HepG2 (cell line): Measurements from ENCODE around the gene JMJD6. TPM values are rescaled to one million over a fixed set of nuclear protein-coding genes. Genes with fewer than 3 reads are reported as not detected.

Experiments
- AKNA ChIP-seq: sonication (generic); formaldehyde crosslinking; IDR thresholded peaks from 2 replicates; pipeline ENCODE4 v1.4.0; 2020; ENCODE audit warnings: missing genetic modification reagents, borderline replicate concordance
- CAMTA2 ChIP-seq: sonication (generic); formaldehyde crosslinking; IDR thresholded peaks from 2 replicates; pipeline ENCODE4 v1.4.0; 2020; ENCODE audit warnings: mild to moderate bottlenecking, missing genetic modification reagents, borderline replicate concordance
- CHCHD3 ChIP-seq: sonication (generic); formaldehyde crosslinking; IDR thresholded peaks from 2 replicates; pipeline ENCODE4 v1.8.0; 2022; ENCODE audit warnings: mild to moderate bottlenecking, missing genetic modification reagents, moderate library complexity
- DNMT3B ChIP-seq: conservative IDR thresholded peaks from 2 replicates; pipeline ENCODE4 v1.6.1; 2016; ENCODE audit warnings: missing biosample characterization, control low read depth
- FOXA1 ChIP-seq, 2 experiments: fragments of 450-650 bp in 1 of 2; sonication (generic) in 1 of 2; formaldehyde crosslinking in 1 of 2; IDR thresholded peaks; 2 replicates each; pipeline versions ENCODE4 v1.4.0 to v1.6.1; 2016 to 2020; ENCODE audit warnings: missing genetic modification reagents in 1 of 2
- HNF1A ChIP-seq, 2 experiments: sonication (generic) in 1 of 2; formaldehyde crosslinking in 1 of 2; IDR thresholded peaks; 2 replicates each; pipeline versions ENCODE4 v1.4.0 to v1.6.1; 2016 to 2020; ENCODE audit warnings: borderline replicate concordance in 1 of 2, low read depth in 1 of 2, mild to moderate bottlenecking in 1 of 2, missing genetic modification reagents in 1 of 2
- MXD1 ChIP-seq: sonication (generic); formaldehyde crosslinking; IDR thresholded peaks from 2 replicates; pipeline ENCODE4 v1.4.0; 2020; ENCODE audit warnings: mild to moderate bottlenecking, missing genetic modification reagents
- PHB2 ChIP-seq: fragments of 450-650 bp; IDR thresholded peaks from 2 replicates; pipeline ENCODE4 v1.6.1; 2018; ENCODE audit not compliant: partially characterized antibody
- PTBP1 ChIP-seq: fragments of 200-400 bp; formaldehyde crosslinking; IDR thresholded peaks from 2 replicates; pipeline ENCODE4 v1.6.1; 2018; ENCODE audit warnings: low read length, low read depth; ENCODE audit not compliant: poor library complexity, severe bottlenecking
- RBAK ChIP-seq: sonication (generic); formaldehyde crosslinking; IDR thresholded peaks from 2 replicates; pipeline ENCODE4 v1.5.1; 2020; ENCODE audit warnings: mild to moderate bottlenecking, missing genetic modification reagents
- RBM22 ChIP-seq: fragments of 200-400 bp; formaldehyde crosslinking; optimal IDR thresholded peaks from 2 replicates; pipeline ENCODE3; 2017; ENCODE audit warnings: mild to moderate bottlenecking, low read length, moderate library complexity
- RELA ChIP-seq: sonication (generic); formaldehyde crosslinking; IDR thresholded peaks from 2 replicates; pipeline ENCODE4 v1.4.0; 2020; ENCODE audit warnings: missing genetic modification reagents
- TEF ChIP-seq: sonication (generic); formaldehyde crosslinking; IDR thresholded peaks from 2 replicates; pipeline ENCODE4 v1.5.0; 2020; ENCODE audit warnings: missing genetic modification reagents
- ZNF562 ChIP-seq: sonication (generic); formaldehyde crosslinking; IDR thresholded peaks from 2 replicates; pipeline ENCODE4 v1.8.0; 2022; ENCODE audit warnings: missing genetic modification reagents, borderline replicate concordance
- ZNF713 ChIP-seq: sonication (generic); formaldehyde crosslinking; IDR thresholded peaks from 2 replicates; pipeline ENCODE4 v1.4.0; 2020; ENCODE audit warnings: mild to moderate bottlenecking, missing genetic modification reagents
- polyA plus RNA-seq, 8 experiments: library from polyadenylated mRNA; depleted of rRNA in 3 of 8; stranded (reverse) in 7 of 8; unstranded in 1 of 8; fragments of >200 nt; fragmentation: Illumina TruSeq in 4 of 8; extraction: Trizol in 4 of 8; gene quantifications; 2 replicates each; pipeline versions ENCODE4 v1.2.1 to v1.2.3, GENCODE V29; 2011 to 2016; ENCODE audit warnings: low read depth in 4 of 8, missing spikeins in 1 of 8, mixed read lengths in 1 of 8; ENCODE audit not compliant: insufficient read depth in 1 of 8
- total RNA-seq, 5 experiments: library from RNA; depleted of rRNA; stranded (reverse); fragments of >200 nt; fragmentation: Illumina TruSeq; extraction: Trizol; gene quantifications; 2 replicates each; pipeline ENCODE4 v1.2.3, GENCODE V29; 2016; ENCODE audit warnings: low read depth in 1 of 5
- TF ChIP-seq, protein P1 (sequence below): IDR thresholded peaks from 2 replicates; pipeline ENCODE4 v1.6.1; 2016; ENCODE audit warnings: missing compliant biosample characterization, missing genetic modification reagents, borderline replicate concordance

The JMJD6 gene
- total and polyA plus RNA-seq, 2 of the 13 experiments (the other 11 are each of a cell fraction or from before 2014, with no cell fraction given) = 33.6 to 41.0 TPM

DNA sequence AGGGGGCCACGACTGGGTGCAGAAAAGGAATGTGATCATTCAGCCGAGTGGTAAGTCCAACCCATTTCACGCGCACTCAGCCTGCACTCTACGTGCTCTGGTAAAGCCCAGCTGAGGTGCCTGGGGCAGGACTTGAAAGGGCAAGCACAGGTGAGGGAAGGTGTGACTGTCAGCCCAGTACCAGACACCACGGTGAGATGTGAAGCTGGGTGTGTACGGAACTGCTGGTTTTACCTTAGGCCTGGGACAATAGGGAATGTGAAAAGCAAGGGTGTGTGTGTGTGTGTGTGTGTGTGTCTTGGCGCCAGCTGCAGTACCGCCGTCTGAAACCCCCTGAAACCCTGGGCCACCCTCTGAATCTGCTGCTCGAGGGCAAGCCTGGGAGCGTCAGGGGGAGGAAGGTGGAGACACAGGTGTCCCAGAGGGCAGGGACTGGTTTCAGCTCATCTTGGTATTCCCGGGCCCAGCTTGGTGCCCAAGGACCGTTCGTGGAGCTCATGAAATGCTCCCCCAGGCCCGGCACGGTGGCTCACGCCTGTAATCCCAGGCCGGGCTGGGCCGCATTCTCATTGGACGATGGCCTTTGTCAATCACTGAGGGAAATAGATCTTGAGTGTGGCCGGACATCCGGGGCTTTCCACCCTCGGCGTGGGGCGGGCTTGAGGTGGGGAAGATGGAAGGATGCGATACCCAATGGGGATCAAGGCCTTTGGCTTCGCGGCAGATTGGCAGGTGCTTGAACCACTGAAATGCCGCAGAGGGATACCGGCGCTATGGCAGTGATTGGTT is 55.1 kb downstream of the JMJD6 start (continued):
- TF ChIP-seq, protein P1, sequence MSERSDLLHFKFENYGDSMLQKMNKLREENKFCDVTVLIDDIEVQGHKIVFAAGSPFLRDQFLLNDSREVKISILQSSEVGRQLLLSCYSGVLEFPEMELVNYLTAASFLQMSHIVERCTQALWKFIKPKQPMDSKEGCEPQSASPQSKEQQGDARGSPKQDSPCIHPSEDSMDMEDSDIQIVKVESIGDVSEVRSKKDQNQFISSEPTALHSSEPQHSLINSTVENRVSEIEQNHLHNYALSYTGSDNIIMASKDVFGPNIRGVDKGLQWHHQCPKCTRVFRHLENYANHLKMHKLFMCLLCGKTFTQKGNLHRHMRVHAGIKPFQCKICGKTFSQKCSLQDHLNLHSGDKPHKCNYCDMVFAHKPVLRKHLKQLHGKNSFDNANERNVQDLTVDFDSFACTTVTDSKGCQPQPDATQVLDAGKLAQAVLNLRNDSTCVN (CRISPR knock-in tag) = peak; percentile 51; the same call in 1 of the 2 replicates
- TF ChIP-seq ZNF713 (CRISPR knock-in tag) (no peak; the same call in 1 of the 2 replicates), RBM22 (no peak), AKNA (CRISPR knock-in tag) (no peak; the same call in 1 of the 2 replicates), PTBP1 (no peak), RBAK (no peak), ZNF562 (CRISPR knock-in tag) (no peak), HNF1A (IDR thresholded peaks at IDR 0.05; ENCODE audit: low read depth) (no peak), HNF1A (CRISPR knock-in tag; IDR thresholded peaks at IDR 0.05; ENCODE audit: borderline replicate concordance) (no peak), CHCHD3 (CRISPR knock-in tag) (no peak), PHB2 (no peak), MXD1 (CRISPR knock-in tag) (no peak; the same call in 1 of the 2 replicates), CAMTA2 (CRISPR knock-in tag) (no peak), DNMT3B (peak; percentile 73), FOXA1 (IDR thresholded peaks at IDR 0.05) (no peak), FOXA1 (CRISPR knock-in tag; IDR thresholded peaks at IDR 0.05) (0 out of 2 replicates have a peak, but pooled peaks have one; percentile 8), TEF (CRISPR knock-in tag) (no peak), RELA (peak; percentile 68; the same call in 1 of the 2 replicates)
